Measurements from ENCODE around the gene KLHL29. TPM values are rescaled to one million over a fixed set of nuclear protein-coding genes. Genes with fewer than 3 reads are reported as not detected.

KLHL29 gene
- total and polyA plus RNA-seq, 2 of the 13 experiments (the other 11 are each of a cell fraction or from before 2014, with no cell fraction given) = 0.01 TPM; not detected in 1

DNA sequence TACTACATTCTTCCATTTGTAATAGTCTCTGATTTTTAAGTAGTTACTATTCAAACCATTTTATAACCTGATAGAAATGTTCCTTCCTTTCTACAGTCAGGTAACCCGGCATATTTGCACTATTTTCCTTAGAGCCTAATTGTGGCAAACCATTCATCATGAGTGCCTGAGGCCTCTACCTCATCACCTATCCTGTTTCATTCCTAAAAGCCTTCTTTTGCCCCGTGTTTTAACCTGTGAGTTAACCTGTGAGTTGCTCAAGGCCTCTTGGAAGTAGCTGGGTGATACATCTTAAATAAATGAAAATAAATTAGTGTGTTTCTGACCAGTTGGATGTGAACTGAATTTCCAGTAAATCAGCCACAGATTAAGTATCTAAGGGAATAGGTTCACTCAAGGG, 6.5 kb upstream of the KLHL29 start:
- TF ChIP-seq ZNF124 (CRISPR knock-in tag; IDR thresholded peaks at IDR 0.05) = no peak
- Histone ChIP-seq H4K20me1 (ENCODE audit: insufficient read depth, low read length) (no peaks in the 10 kb centered on the region), H3K9me3 (ENCODE audit: low read length) (no peaks in the 10 kb centered on the region), H3K9ac (ENCODE audit: insufficient read depth, low read depth, low read length) (no peak overlapping the region), H3K79me2 (ENCODE audit: insufficient read depth, low read length) (no peaks in the 10 kb centered on the region), H3K4me2 (ENCODE audit: low read depth, low read length) (no peak overlapping the region), H3K36me3 (replicated peaks in 1 of 2; ENCODE audit: control insufficient read depth in 1 of 2, insufficient read depth in 2 of 2, low read length in 2 of 2) (no peaks in the 10 kb centered on the region), H3K4me1 (ENCODE audit: insufficient read depth, low read length) (no peaks in the 10 kb centered on the region), H3K4me3 (replicated peaks in 1 of 3; ENCODE audit: insufficient read depth in 1 of 3, low read depth in 2 of 3, low read length in 3 of 3) (no peak overlapping the region), H2AFZ (ENCODE audit: low read length) (no peak overlapping the region), H3K27me3 (ENCODE audit: control insufficient read depth in 1 of 2, insufficient read depth in 2 of 2, low read length in 2 of 2) (peaks cover 0 to 34% of the 10 kb centered on the region in 2 experiments; a peak in 3 of 5 replicates), H3K27ac (ENCODE audit: extremely low read length, insufficient read depth, low read length) (no peak overlapping the region)
- DNase-seq (ENCODE audit: low spot score) = no peak
- no TSS peak for BruUV-seq (replicated peaks)
- ATAC-seq = no peak
- no peak for FAIRE-seq
- intact Hi-C loops (cut with micrococcal nuclease; ENCODE audit: unreplicated experiment) = no loop called here
- ChIA-PET CTCF (ENCODE audit: low intra/inter-chr PET ratio, low total read pairs) (no interaction called here), POLR2A (no interaction called here)
- WGBS (ENCODE audit: low lambda C conversion rate) = 16% methylated on average over 2 of the region's 2 CpGs
- in situ Hi-C loops (cut with HindIII; ENCODE audit: extremely low pct_ligation_motif_present, low pct_unique_long_range_greater_than_20kb) = no loop called here

DNA sequence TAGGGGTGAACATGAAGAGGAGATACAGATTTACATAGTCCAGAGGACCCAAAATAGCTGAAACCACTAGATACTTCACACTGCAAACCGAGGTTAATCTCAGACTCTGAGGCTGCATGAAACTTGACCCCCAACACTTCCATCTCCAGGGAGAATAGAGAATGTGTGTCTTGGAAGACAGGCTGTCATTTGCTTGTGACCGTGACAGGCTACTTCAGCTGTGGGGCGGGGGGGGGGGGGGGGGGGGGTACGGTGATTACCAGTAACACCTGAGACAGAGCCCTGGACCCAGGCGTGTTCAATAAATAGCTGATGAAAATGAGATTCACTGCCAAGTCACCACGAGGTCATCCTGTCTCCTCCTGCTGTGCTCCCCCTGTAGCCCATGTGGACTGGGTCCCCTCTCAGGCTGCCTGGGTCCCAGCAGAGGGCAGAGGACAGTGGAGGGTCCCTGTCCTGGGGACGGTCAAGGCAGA, 5.7 kb upstream of the KLHL29 start:
- CTCF ChIA-PET (ENCODE audit: low intra/inter-chr PET ratio, low total read pairs) = no interaction called here
- Histone ChIP-seq H3K9ac (ENCODE audit: insufficient read depth, low read depth, low read length) (no peak overlapping the region), H3K36me3 (replicated peaks in 1 of 2; ENCODE audit: control insufficient read depth in 1 of 2, insufficient read depth in 2 of 2, low read length in 2 of 2) (no peaks in the 10 kb centered on the region), H3K4me1 (ENCODE audit: insufficient read depth, low read length) (no peaks in the 10 kb centered on the region), H3K9me3 (ENCODE audit: low read length) (no peaks in the 10 kb centered on the region), H2AFZ (ENCODE audit: low read length) (no peak overlapping the region), H3K4me3 (replicated peaks in 1 of 3; ENCODE audit: insufficient read depth in 1 of 3, low read depth in 2 of 3, low read length in 3 of 3) (no peak overlapping the region), H3K4me2 (ENCODE audit: low read depth, low read length) (no peak overlapping the region), H4K20me1 (ENCODE audit: insufficient read depth, low read length) (no peaks in the 10 kb centered on the region), H3K27ac (ENCODE audit: extremely low read length, insufficient read depth, low read length) (no peak overlapping the region), H3K27me3 (ENCODE audit: control insufficient read depth in 1 of 2, insufficient read depth in 2 of 2, low read length in 2 of 2) (peaks cover under 1 to 41% of the 10 kb centered on the region in 2 experiments; a peak in 4 of 5 replicates), H3K79me2 (ENCODE audit: insufficient read depth, low read length) (no peaks in the 10 kb centered on the region)
- no peak for ATAC-seq
- BruUV-seq (replicated peaks) = no TSS peak
- no peak for FAIRE-seq
- in situ Hi-C loops (cut with HindIII; ENCODE audit: extremely low pct_ligation_motif_present, low pct_unique_long_range_greater_than_20kb) (no loop called here), intact Hi-C loops (cut with micrococcal nuclease; ENCODE audit: unreplicated experiment) (no loop called here)
- no peak for TF ChIP-seq TGIF2 (CRISPR knock-in tag; IDR thresholded peaks at IDR 0.05)
- TF ChIP-seq, protein P1, sequence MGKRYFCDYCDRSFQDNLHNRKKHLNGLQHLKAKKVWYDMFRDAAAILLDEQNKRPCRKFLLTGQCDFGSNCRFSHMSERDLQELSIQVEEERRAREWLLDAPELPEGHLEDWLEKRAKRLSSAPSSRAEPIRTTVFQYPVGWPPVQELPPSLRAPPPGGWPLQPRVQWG (CRISPR knock-in tag; IDR thresholded peaks at IDR 0.05; ENCODE audit: borderline replicate concordance, low read depth) = no peak
- TF ChIP-seq UBTF (CRISPR knock-in tag; IDR thresholded peaks at IDR 0.05) = no peak
- TF ChIP-seq ZNF704 (CRISPR knock-in tag; IDR thresholded peaks at IDR 0.05; ENCODE audit: borderline replicate concordance) = no peak
- no peak for TF ChIP-seq ZBTB7A (CRISPR knock-in tag; IDR thresholded peaks at IDR 0.05)
- no peak for TF ChIP-seq ZKSCAN8 (CRISPR knock-in tag; IDR thresholded peaks at IDR 0.05; ENCODE audit: borderline replicate concordance)
- TF ChIP-seq KDM6A (CRISPR knock-in tag; IDR thresholded peaks at IDR 0.05; ENCODE audit: low read depth) = no peak
- no peak for TF ChIP-seq ZSCAN22 (CRISPR knock-in tag; IDR thresholded peaks at IDR 0.05)
- no peak for TF ChIP-seq HMG20A (CRISPR knock-in tag; IDR thresholded peaks at IDR 0.05; ENCODE audit: borderline replicate concordance)
- WGBS (ENCODE audit: low lambda C conversion rate) = 32% methylated on average over 5 of the region's 7 CpGs
- DNase-seq (ENCODE audit: low spot score) = no peak
- POLR2A ChIA-PET = no interaction called here

Data from HepG2 (cell line).